Activated B cell treated with CpG ODN at 0.5 μM for 24 hours (primary cell): Measurements from ENCODE around the gene ANKRD11. TPM values are rescaled to one million over a fixed set of nuclear protein-coding genes. Genes with fewer than 3 reads are reported as not detected.

Experiments used
- ATAC-seq: fragments of 200-7000 bp; cut with Tn5 transposase; one replicate; pipeline ENCODE4 v1.10.0; 2021; ENCODE audit warnings: low read depth, mild to moderate bottlenecking, moderate library complexity
- CTCF ChIA-PET: fragments of 350-600 bp; sonication (Branson Sonifier 250); formaldehyde crosslinking; loops from one replicate; lab custom pipeline; 2021; ENCODE audit warnings: antibody characterized with exemption; lab: Charles Lee
- POLR2A ChIA-PET: fragments of 350-600 bp; sonication (Branson Sonifier 250); formaldehyde crosslinking; loops from one replicate; lab custom pipeline; 2021; ENCODE audit warnings: antibody characterized with exemption; lab: Charles Lee
- DNase-seq: peaks from one replicate; pipeline ENCODE4 v3.0.0; 2022
- H3K27ac Mint-ChIP-seq: one replicate; pipeline ENCODE4 v1.8.0; 2020; ENCODE audit warnings: mixed read lengths
- H3K27me3 Mint-ChIP-seq: one replicate; pipeline ENCODE4 v1.8.0; 2021; ENCODE audit warnings: mixed read lengths
- H3K36me3 Mint-ChIP-seq: one replicate; pipeline ENCODE4 v1.8.0; 2021; ENCODE audit warnings: low read depth, mixed read lengths
- H3K4me1 Mint-ChIP-seq: one replicate; pipeline ENCODE4 v1.8.0; 2021; ENCODE audit warnings: mixed read lengths
- H3K4me3 Mint-ChIP-seq: one replicate; pipeline ENCODE4 v1.8.0; 2020; ENCODE audit warnings: mild to moderate bottlenecking, mixed read lengths
- H3K9me3 Mint-ChIP-seq: one replicate; pipeline ENCODE4 v1.8.0; 2020; ENCODE audit warnings: mixed read lengths
- intact Hi-C: fragments of 100-400 bp; cut with micrococcal nuclease; formaldehyde crosslinking; loops from one replicate; pipeline ENCODE4 v1.15.1; 2024
- total RNA-seq: library from RNA; stranded (reverse); gene quantifications from 2 replicates; pipeline ENCODE4 v1.2.3, GENCODE V29; 2022
- TF ChIP-seq, protein P1 (sequence below): fragments of 200-600 bp; IDR thresholded peaks from one replicate; pipeline ENCODE4 v1.8.0; 2022; ENCODE audit warnings: antibody characterized with exemption, mild to moderate bottlenecking

Gene ANKRD11
- total RNA-seq, 1 donor from 2014 or later = 243 TPM

DNA sequence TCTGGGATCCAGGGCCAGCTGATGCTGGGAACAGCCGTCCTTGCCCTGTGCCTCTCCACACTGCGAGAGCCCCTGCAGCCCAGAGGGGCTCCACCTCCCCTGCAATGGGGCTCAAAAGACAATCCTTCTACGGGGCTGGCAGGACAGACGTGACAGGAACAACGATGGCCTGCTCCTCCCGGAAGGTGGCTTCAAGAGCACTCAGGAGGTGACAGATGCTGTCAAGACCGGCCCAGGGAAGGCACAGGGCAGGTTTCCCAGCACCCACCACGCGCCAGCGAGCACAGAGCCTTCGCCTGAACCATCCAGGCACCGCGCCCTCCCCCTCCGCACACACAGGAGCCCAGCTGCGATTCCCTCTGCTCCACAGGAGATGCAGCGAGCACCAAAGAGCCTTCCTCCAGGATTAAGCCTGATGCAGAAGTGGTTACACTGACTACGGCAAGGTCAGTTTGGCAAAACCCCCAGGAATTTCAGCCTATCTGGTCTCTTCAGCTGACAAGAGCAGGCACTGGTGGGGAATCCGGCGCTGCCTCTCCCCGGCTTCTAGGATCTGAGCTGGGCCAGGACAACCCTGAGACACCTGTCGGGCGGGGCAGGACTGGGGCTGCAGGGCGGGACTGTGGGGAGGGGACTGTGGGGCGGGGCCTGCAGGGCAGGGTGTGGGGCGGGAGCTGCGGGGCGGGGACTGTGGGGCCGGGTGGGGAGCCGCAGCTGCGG is 169.4 kb downstream of the ANKRD11 start:
- H3K27ac Mint-ChIP-seq = no peak overlapping the region
- POLR2A ChIA-PET = no interaction called here

DNA sequence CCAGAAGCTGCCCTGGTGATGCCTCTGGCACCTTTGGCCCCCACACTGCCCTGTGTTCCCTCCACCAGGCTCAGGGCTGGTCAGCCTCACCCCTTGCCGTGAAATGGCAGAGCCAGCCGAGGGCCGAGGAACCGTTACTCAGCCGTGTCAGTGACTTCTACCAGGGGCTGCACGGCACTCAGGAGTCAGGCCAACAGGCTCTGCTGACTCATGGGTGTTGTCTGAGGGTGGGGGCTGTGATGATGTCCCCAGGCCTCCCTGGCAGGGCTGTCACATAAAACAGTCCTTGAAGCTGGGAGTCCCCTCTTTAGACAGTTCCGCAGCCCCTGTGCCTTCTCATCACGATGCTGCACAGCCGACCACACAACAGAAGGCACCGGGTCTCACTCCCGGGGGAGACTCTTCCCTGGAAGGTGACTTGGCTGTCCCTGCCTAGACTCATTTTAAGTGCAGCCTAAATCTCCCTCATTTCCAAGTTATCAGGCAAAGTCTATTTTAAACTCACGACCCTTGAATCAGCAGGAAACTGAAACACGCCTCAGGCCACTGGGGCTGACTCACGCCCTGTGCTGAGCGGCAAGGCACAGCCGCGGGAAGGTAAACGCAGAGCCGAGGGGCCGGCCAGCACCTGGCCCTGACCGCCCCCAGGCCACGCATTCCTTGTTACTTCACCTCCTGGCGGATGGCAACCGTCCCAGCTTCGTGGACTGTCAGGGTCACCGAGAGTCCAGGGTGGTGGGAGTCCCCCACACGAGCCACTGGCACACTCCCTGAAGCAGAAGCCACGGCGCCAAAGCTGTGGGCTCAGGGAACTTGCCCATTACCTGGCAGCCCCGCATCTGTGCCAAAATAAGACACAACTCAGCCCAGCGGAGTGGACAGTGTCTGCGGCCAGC is 170.2 kb downstream of the ANKRD11 start:
- POLR2A ChIA-PET = no interaction called here
- Mint-ChIP-seq H3K9me3 (no peaks in the 10 kb centered on the region), H3K4me1 (peaks cover 92% of the 10 kb centered on the region), H3K27ac (peak overlapping the region; percentile 36), H3K36me3 (peaks cover 35% of the 10 kb centered on the region), H3K4me3 (peak overlapping the region; percentile 56), H3K27me3 (no peaks in the 10 kb centered on the region)
- intact Hi-C loops = loop anchor here (5.0 kb wide), 2 partner anchors 187 to 237 kb away; partner anchors contain the start of gene SPG7
- peak; percentile 35 for ATAC-seq
- CTCF ChIA-PET = no interaction called here
- TF ChIP-seq, protein P1, sequence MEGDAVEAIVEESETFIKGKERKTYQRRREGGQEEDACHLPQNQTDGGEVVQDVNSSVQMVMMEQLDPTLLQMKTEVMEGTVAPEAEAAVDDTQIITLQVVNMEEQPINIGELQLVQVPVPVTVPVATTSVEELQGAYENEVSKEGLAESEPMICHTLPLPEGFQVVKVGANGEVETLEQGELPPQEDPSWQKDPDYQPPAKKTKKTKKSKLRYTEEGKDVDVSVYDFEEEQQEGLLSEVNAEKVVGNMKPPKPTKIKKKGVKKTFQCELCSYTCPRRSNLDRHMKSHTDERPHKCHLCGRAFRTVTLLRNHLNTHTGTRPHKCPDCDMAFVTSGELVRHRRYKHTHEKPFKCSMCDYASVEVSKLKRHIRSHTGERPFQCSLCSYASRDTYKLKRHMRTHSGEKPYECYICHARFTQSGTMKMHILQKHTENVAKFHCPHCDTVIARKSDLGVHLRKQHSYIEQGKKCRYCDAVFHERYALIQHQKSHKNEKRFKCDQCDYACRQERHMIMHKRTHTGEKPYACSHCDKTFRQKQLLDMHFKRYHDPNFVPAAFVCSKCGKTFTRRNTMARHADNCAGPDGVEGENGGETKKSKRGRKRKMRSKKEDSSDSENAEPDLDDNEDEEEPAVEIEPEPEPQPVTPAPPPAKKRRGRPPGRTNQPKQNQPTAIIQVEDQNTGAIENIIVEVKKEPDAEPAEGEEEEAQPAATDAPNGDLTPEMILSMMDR = no peak
- no peak for DNase-seq

More for the DNA sequence above, 169.4 kb downstream of the ANKRD11 start:
- Mint-ChIP-seq H3K4me3 (no peak overlapping the region), H3K36me3 (peaks cover 31% of the 10 kb centered on the region), H3K9me3 (no peaks in the 10 kb centered on the region), H3K27me3 (no peaks in the 10 kb centered on the region), H3K4me1 (peaks cover 92% of the 10 kb centered on the region)
- ATAC-seq (no peak), DNase-seq (no peak)
- TF ChIP-seq, protein P1 = no peak
- CTCF ChIA-PET = no interaction called here
- intact Hi-C loops = loop anchor here (5.0 kb wide), 1 partner anchor 186 kb away; the partner anchor contains the start of gene SPG7

DNA sequence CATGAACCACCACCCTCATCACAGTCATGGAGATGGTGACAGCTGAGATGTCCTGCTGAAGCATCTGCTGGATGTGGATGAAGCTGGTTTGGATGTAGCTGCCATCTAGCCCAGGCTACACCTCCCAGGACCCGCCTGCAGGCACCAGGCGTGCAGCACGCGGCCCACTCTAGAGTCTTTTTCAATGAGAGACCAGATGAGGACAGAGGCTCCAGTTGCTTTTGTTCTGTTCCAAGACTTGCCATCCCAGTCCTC is 170.8 kb downstream of the ANKRD11 start:
- H3K9me3 Mint-ChIP-seq = no peaks in the 10 kb centered on the region
- ChIA-PET CTCF (no interaction called here), POLR2A (no interaction called here)
- ATAC-seq (no peak), DNase-seq (no peak)
- peaks cover 92% of the 10 kb centered on the region for H3K4me1 Mint-ChIP-seq
- no peaks in the 10 kb centered on the region for H3K27me3 Mint-ChIP-seq
- intact Hi-C loops = loop anchor here (5.0 kb wide), 1 partner anchor 238 kb away; no protein-coding TSS in a partner anchor
- TF ChIP-seq, protein P1 = no peak
- no peak overlapping the region for H3K4me3 Mint-ChIP-seq
- no peak overlapping the region for H3K27ac Mint-ChIP-seq
- peaks cover 38% of the 10 kb centered on the region for H3K36me3 Mint-ChIP-seq

DNA sequence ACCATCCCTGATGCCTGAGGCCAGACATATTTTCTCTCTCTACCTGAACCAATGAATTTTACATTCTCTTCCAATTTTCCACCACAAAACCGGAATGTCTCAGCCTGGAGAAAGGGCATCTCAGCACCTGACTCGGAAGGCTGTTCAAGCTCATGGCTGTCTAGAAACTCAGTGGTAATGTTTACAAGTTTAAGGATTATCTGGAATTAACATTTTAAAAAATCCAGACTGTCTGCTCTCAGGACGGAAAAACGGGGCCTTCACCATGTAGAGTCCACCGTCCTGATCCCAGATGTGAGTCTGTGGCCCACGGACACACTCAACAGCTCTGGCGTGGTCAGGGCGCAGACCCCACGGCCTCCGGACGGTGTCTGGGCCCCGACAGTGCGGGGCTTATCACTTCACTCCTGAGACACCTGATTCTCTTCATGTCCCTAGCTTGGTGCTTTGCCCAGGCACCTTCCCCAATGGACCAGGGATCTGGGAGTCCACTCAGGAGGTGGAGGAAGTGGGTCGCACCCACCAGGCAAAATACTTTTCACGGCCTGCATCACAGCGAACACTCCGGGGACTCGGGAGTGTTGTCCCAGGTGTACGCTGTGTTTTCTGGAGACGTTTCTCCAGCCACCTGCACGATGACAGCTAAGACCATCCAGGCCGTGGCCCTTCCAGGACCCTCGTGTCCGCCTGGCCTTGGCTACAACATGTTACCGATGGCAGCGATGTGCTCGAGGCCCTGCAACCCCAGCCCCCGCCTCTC is 171.3 kb downstream of the ANKRD11 start:
- Mint-ChIP-seq H3K9me3 (no peaks in the 10 kb centered on the region), H3K27ac (no peak overlapping the region), H3K27me3 (no peaks in the 10 kb centered on the region), H3K4me1 (peaks cover 91% of the 10 kb centered on the region), H3K4me3 (no peak overlapping the region), H3K36me3 (peaks cover 42% of the 10 kb centered on the region)
- intact Hi-C loops = loop anchor here (5.0 kb wide), 1 partner anchor 238 kb away; no protein-coding TSS in a partner anchor
- ATAC-seq = no peak
- DNase-seq = no peak
- TF ChIP-seq, protein P1 = no peak
- ChIA-PET CTCF (no interaction called here), POLR2A (interaction anchor here (0.6 kb wide), 1 partner anchor 199 kb away, joined by 3 read pairs; no protein-coding TSS in a partner anchor)
